ENCODE data around the gene PLA2G4E. TPM values are rescaled to one million over a fixed set of nuclear protein-coding genes. Genes with fewer than 3 reads are reported as not detected.
A peak's percentile ranks its signal among the peaks of the same experiment; 100 is the strongest.

Gene PLA2G4E
- total RNA-seq, 1 experiment from 2014 or later = not detected

GRCh38 chr15:42058791-42059190, 37.9 kb upstream of the PLA2G4E start:
- ChIA-PET POLR2A (ENCODE audit: unreplicated experiment) (no interaction called here), CTCF (no interaction called here)
- no peaks in the 10 kb centered on the region for H3K9me2 ChIP-seq (replicated peaks; ENCODE audit: low read length)
- no TSS peak for BruUV-seq (replicated peaks)
- H3K9me3 ChIP-seq (ENCODE audit: low read length) = no peaks in the 10 kb centered on the region
- no peaks in the 10 kb centered on the region for H4K20me1 ChIP-seq (ENCODE audit: low read length)
- H3K4me2 ChIP-seq (ENCODE audit: low read length) = no peak overlapping the region
- no peaks in the 10 kb centered on the region for H3K27me3 ChIP-seq (ENCODE audit: low read length)
- DNase-seq = no peak
- no peak overlapping the region for H2AFZ ChIP-seq (ENCODE audit: low read length)
- H3K4me3 ChIP-seq (ENCODE audit: low read length) = no peak overlapping the region
- H3K36me3 ChIP-seq (ENCODE audit: low read depth, low read length) = no peaks in the 10 kb centered on the region
- ATAC-seq = no peak
- H3F3A ChIP-seq (ENCODE audit: low read length, unreplicated experiment) = no peaks in the 10 kb centered on the region
- no peak for TF ChIP-seq EZH2phosphoT487 (IDR thresholded peaks at IDR 0.05; ENCODE audit: borderline replicate concordance, low read length)
- TF ChIP-seq CTCF (conservative IDR thresholded peaks at IDR 0.05; ENCODE audit: low read depth, low read length) = no peak
- TF ChIP-seq EZH2 (IDR thresholded peaks at IDR 0.05; ENCODE audit: low read length, unreplicated experiment) = no peak
- H3K4me1 ChIP-seq (ENCODE audit: insufficient read depth, low read length) = peaks cover 19% of the 10 kb centered on the region
- H3K79me2 ChIP-seq (ENCODE audit: low read length) = no peaks in the 10 kb centered on the region
- H3K27ac ChIP-seq (ENCODE audit: low read length) = no peak overlapping the region
- no peak overlapping the region for H3K9ac ChIP-seq (ENCODE audit: low read length)
- intact Hi-C loops (cut with micrococcal nuclease) = no loop called here

- peak; percentile 48 for DNase-seq
- H3K27ac ChIP-seq (ENCODE audit: low read length) = peak overlapping the region; percentile 97
- H3K9ac ChIP-seq (ENCODE audit: low read length) = peak overlapping the region; percentile 81
- ATAC-seq = peak; percentile 8
- H3K4me1 ChIP-seq (ENCODE audit: insufficient read depth, low read length) = peaks cover 19% of the 10 kb centered on the region
- no peaks in the 10 kb centered on the region for H3K79me2 ChIP-seq (ENCODE audit: low read length)
- TF ChIP-seq CTCF (conservative IDR thresholded peaks at IDR 0.05; ENCODE audit: low read depth, low read length) = no peak
- no peak for TF ChIP-seq EZH2phosphoT487 (IDR thresholded peaks at IDR 0.05; ENCODE audit: borderline replicate concordance, low read length)
- no peak for TF ChIP-seq EZH2 (IDR thresholded peaks at IDR 0.05; ENCODE audit: low read length, unreplicated experiment)
- peak overlapping the region; percentile 39; the same call in 1 of the 2 replicates for H3K4me3 ChIP-seq (ENCODE audit: low read length)
- H3K9me3 ChIP-seq (ENCODE audit: low read length) = no peaks in the 10 kb centered on the region
- no peaks in the 10 kb centered on the region for H3K9me2 ChIP-seq (replicated peaks; ENCODE audit: low read length)
- intact Hi-C loops (cut with micrococcal nuclease) = loop anchor here (1.0 kb wide), 2 partner anchors 69 to 128 kb away; no protein-coding TSS in a partner anchor
- H2AFZ ChIP-seq (ENCODE audit: low read length) = peak overlapping the region; percentile 10; the same call in 1 of the 2 replicates
- no peaks in the 10 kb centered on the region for H3K27me3 ChIP-seq (ENCODE audit: low read length)
- TSS peak; percentile 95 for BruUV-seq (replicated peaks)
- ChIA-PET CTCF (interaction anchor here (0.6 to 2.4 kb wide), 7 partner anchors 11 to 284 kb away, joined by 3 to 14 read pairs (median 4); partner anchors contain the start of genes EHD4 and MAPKBP1), POLR2A (ENCODE audit: unreplicated experiment) (interaction anchor here (1.0 kb wide), 1 partner anchor 12 kb away, joined by 7 read pairs; no protein-coding TSS in a partner anchor)
- no peaks in the 10 kb centered on the region for H3F3A ChIP-seq (ENCODE audit: low read length, unreplicated experiment)
- H3K36me3 ChIP-seq (ENCODE audit: low read depth, low read length) = no peaks in the 10 kb centered on the region
- H3K4me2 ChIP-seq (ENCODE audit: low read length) = peak overlapping the region; percentile 76
- H4K20me1 ChIP-seq (ENCODE audit: low read length) = no peaks in the 10 kb centered on the region
These were observed 37.2 kb upstream of the PLA2G4E start for GRCh38 chr15:42057799-42058646.
